ENCODE measurements around the gene UBAC2. TPM values are rescaled to one million over a fixed set of nuclear protein-coding genes. Genes with fewer than 3 reads are reported as not detected.

Gene UBAC2
- total and polyA plus RNA-seq, 4 donors, result 32.9 to 42.3 (median 35.3) TPM

DNA sequence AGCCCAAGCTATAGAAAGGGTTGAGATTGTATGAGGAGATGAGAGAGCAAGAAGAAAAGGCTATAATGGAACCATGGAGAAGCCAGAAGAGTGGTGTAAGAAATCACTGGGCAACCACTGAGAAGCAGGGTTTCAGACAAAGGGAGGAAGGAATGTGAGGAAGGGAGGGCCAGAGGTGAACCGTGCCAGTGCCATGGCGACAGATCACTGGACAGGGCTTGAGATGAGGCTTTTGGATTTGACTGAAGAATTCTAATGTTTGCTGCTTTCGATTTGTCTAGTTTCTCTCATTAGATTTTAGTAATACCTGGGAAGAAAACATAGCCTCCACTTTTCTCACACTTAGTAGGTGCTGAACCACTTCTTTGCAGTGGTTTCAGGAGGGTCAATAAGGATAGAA, 112.8 kb downstream of the UBAC2 start:
- Histone ChIP-seq H3K36me3 (ENCODE audit: control insufficient read depth in 4 of 4, insufficient read depth in 3 of 4, low read depth in 1 of 4, low read length in 3 of 4) (peaks cover 0 to 3% (median 1%) of the 10 kb centered on the region in 4 donors), H3K27me3 (ENCODE audit: control insufficient read depth in 4 of 4, insufficient read depth in 4 of 4, low read length in 3 of 4) (no peaks in the 10 kb centered on the region), H3K4me1 (ENCODE audit: control insufficient read depth in 4 of 4, insufficient read depth in 4 of 4, low read length in 3 of 4) (peaks cover 0 to 11% (median 1%) of the 10 kb centered on the region in 4 donors), H3K9me3 (ENCODE audit: control insufficient read depth in 4 of 4, low read length in 3 of 4) (no peaks in the 10 kb centered on the region), H3K4me3 (ENCODE audit: low read depth in 1 of 3, low read length in 3 of 3) (no peak overlapping the region), H3K9ac (ENCODE audit: low read depth in 1 of 2, low read length in 2 of 2) (no peak overlapping the region), H3K27ac (ENCODE audit: low read depth in 1 of 2, low read length in 2 of 2) (no peak overlapping the region)
- 85% methylated on average over 3 of the region's 3 CpGs for WGBS
- TF ChIP-seq HNF4A (conservative IDR thresholded peaks at IDR 0.05) (no peak), FOXA1 (IDR thresholded peaks at IDR 0.05) (no peak), YY1 (IDR thresholded peaks at IDR 0.05) (no peak), HNF4G (IDR thresholded peaks at IDR 0.05) (no peak), RXRA (IDR thresholded peaks at IDR 0.05) (no peak), EGR1 (IDR thresholded peaks at IDR 0.05; ENCODE audit: low read depth in 2 of 2) (no peak), FOXA2 (IDR thresholded peaks at IDR 0.05) (no peak)
- TF ChIP-seq, protein P1, sequence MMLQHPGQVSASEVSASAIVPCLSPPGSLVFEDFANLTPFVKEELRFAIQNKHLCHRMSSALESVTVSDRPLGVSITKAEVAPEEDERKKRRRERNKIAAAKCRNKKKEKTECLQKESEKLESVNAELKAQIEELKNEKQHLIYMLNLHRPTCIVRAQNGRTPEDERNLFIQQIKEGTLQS (IDR thresholded peaks at IDR 0.05), result no peak
- TF ChIP-seq, protein P2, sequence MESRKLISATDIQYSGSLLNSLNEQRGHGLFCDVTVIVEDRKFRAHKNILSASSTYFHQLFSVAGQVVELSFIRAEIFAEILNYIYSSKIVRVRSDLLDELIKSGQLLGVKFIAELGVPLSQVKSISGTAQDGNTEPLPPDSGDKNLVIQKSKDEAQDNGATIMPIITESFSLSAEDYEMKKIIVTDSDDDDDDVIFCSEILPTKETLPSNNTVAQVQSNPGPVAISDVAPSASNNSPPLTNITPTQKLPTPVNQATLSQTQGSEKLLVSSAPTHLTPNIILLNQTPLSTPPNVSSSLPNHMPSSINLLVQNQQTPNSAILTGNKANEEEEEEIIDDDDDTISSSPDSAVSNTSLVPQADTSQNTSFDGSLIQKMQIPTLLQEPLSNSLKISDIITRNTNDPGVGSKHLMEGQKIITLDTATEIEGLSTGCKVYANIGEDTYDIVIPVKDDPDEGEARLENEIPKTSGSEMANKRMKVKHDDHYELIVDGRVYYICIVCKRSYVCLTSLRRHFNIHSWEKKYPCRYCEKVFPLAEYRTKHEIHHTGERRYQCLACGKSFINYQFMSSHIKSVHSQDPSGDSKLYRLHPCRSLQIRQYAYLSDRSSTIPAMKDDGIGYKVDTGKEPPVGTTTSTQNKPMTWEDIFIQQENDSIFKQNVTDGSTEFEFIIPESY (IDR thresholded peaks at IDR 0.05), result no peak
- TF ChIP-seq, protein P3, sequence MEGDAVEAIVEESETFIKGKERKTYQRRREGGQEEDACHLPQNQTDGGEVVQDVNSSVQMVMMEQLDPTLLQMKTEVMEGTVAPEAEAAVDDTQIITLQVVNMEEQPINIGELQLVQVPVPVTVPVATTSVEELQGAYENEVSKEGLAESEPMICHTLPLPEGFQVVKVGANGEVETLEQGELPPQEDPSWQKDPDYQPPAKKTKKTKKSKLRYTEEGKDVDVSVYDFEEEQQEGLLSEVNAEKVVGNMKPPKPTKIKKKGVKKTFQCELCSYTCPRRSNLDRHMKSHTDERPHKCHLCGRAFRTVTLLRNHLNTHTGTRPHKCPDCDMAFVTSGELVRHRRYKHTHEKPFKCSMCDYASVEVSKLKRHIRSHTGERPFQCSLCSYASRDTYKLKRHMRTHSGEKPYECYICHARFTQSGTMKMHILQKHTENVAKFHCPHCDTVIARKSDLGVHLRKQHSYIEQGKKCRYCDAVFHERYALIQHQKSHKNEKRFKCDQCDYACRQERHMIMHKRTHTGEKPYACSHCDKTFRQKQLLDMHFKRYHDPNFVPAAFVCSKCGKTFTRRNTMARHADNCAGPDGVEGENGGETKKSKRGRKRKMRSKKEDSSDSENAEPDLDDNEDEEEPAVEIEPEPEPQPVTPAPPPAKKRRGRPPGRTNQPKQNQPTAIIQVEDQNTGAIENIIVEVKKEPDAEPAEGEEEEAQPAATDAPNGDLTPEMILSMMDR (IDR thresholded peaks at IDR 0.05; ENCODE audit: low read depth, low read length, missing input control), result no peak
- DNase-seq (ENCODE audit: low spot score), result no peak

DNA sequence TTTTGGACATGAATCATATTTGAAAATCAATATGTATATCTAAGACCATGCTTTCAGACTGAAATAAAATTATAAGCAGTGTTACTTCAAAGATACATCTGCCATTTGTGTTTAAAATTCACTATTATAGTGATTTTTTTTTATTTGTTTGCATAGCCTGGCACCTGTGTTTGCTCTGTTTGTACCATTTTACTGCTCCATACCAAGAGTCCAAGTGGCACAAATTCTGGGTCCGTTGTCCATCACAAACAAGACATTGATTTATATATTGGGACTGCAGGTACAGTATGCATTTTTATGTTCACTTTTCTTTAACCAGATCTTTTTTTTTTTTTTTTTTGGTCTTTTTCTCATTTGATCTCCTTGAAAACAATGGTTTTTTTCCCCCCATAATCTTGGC, 113.3 kb downstream of the UBAC2 start:
- Histone ChIP-seq H3K4me1 (ENCODE audit: control insufficient read depth in 4 of 4, insufficient read depth in 4 of 4, low read length in 3 of 4) (peaks cover 0 to 11% (median 1%) of the 10 kb centered on the region in 4 donors), H3K36me3 (ENCODE audit: control insufficient read depth in 4 of 4, insufficient read depth in 3 of 4, low read depth in 1 of 4, low read length in 3 of 4) (peaks cover 0 to 3% (median 1%) of the 10 kb centered on the region in 4 donors), H3K4me3 (ENCODE audit: low read depth in 1 of 3, low read length in 3 of 3) (no peak overlapping the region), H3K9me3 (ENCODE audit: control insufficient read depth in 4 of 4, low read length in 3 of 4) (no peaks in the 10 kb centered on the region), H3K27ac (ENCODE audit: low read depth in 1 of 2, low read length in 2 of 2) (no peak overlapping the region), H3K27me3 (ENCODE audit: control insufficient read depth in 4 of 4, insufficient read depth in 4 of 4, low read length in 3 of 4) (no peaks in the 10 kb centered on the region), H3K9ac (ENCODE audit: low read depth in 1 of 2, low read length in 2 of 2) (no peak overlapping the region)
- 39% methylated on average over 1 of the region's 1 CpG for WGBS
- no peak for TF ChIP-seq EGR1 (IDR thresholded peaks at IDR 0.05; ENCODE audit: low read depth in 2 of 2)
- no peak for TF ChIP-seq NR2F2 (IDR thresholded peaks at IDR 0.05)
- TF ChIP-seq, protein P3 (IDR thresholded peaks at IDR 0.05; ENCODE audit: low read depth, low read length, missing input control), result no peak
- peak; percentile 58 to 67 for TF ChIP-seq HNF4A (conservative IDR thresholded peaks at IDR 0.05)
- TF ChIP-seq, protein P2 (IDR thresholded peaks at IDR 0.05), result no peak
- no peak for TF ChIP-seq GABPA (IDR thresholded peaks at IDR 0.05 in 1 of 2, conservative IDR thresholded peaks at IDR 0.05 in 1 of 2)
- no peak for TF ChIP-seq SP1 (IDR thresholded peaks at IDR 0.05)
- TF ChIP-seq YY1 (IDR thresholded peaks at IDR 0.05), result no peak
- no peak for DNase-seq (ENCODE audit: low spot score)
